Heart left ventricle (tissue), 13 donors: Measurements from ENCODE around the gene TAF11L12.

Experiments
- POLR2A ChIP-seq, 2 donors: fragments of 450-650 bp; IDR thresholded peaks; one replicate each; pipeline ENCODE4 v1.6.1; 2017; ENCODE audit warnings: antibody characterized with exemption in 2 of 2, mild to moderate bottlenecking in 2 of 2, moderate library complexity in 2 of 2
- TF ChIP-seq, protein P1 (sequence below), 12 donors: fragments of 200-600 bp; sonication (generic) in 4 of 12; IDR thresholded peaks; one replicate each; pipeline versions ENCODE4 v1.5.0 to v1.8.0; 2018 to 2022; ENCODE audit warnings: antibody characterized with exemption in 12 of 12, mild to moderate bottlenecking in 5 of 12
- donor health status: ischemic (EF 13 %, LVEDD 7.1; RV severe dilation, severe dysfunction).
- donor health status: DM: no; HTN: yes; CAD: no.
- donor health status: DM: no; HTN: no; CAD: no.
- donor health status: ischemic (EF 25% LVEDD 6.9; RV normal size, moderate dysfunction).
- donor health status: ischemic (EF 25% LVEDD 5.7; RV mildly dilated, moderate dysfunction).
- donor health status: ischemic (EF 35%, LVEDD 5.7; RV mildly dilated, moderate dysfunction).
- donor health status: nonischemic (EF 11% LVEDD 7.7; RV severe dilation, severe dysfunction).
- donor health status: DM: yes; HTN: yes; CAD: no.
- donor health status: PGD.
- donor health status: ischemic (EF 29% LVEDD 5.4; RV normal size, mild dysfunction).
- donor health status: nonischemic (EF 23%, LVEDD 6.1; RV moderate dilation, normal function).

DNA sequence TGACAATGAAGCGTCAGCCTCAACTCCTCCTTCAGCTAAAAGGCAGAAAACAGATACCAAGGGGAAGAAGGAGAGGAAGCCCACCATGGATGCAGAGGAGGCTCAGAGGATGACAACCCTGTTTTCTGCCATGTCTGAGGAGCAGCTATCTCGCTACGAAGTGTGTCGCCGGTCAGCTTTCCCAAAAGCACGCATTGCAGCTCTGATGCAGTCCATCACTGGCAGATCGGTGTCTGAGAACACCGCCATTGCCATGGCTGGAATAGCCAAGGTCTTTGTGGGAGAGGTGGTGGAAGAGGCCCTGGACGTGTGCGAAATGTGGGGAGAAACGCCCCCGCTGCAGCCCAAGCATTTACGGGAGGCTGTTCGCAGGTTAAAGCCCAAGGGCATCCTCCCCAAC is 5.2 kb upstream of the TAF11L12 start:
- TF ChIP-seq POLR2A (IDR thresholded peaks at IDR 0.05) = no peak
- TF ChIP-seq, protein P1, sequence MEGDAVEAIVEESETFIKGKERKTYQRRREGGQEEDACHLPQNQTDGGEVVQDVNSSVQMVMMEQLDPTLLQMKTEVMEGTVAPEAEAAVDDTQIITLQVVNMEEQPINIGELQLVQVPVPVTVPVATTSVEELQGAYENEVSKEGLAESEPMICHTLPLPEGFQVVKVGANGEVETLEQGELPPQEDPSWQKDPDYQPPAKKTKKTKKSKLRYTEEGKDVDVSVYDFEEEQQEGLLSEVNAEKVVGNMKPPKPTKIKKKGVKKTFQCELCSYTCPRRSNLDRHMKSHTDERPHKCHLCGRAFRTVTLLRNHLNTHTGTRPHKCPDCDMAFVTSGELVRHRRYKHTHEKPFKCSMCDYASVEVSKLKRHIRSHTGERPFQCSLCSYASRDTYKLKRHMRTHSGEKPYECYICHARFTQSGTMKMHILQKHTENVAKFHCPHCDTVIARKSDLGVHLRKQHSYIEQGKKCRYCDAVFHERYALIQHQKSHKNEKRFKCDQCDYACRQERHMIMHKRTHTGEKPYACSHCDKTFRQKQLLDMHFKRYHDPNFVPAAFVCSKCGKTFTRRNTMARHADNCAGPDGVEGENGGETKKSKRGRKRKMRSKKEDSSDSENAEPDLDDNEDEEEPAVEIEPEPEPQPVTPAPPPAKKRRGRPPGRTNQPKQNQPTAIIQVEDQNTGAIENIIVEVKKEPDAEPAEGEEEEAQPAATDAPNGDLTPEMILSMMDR (IDR thresholded peaks at IDR 0.05) = no peak
